NCI-H526 treated with DMSO at 0.1 percent for 48 hours (cell line): ENCODE data around the gene TCP11.
"Not testable (repeated sequence)": the region's sequence is repeated elsewhere in the genome, so short reads cannot be mapped to it uniquely, and the experiment has no call there.

ENCODE experiments used
- DNase-seq: peaks from one replicate; lab custom pipeline; 2025; lab: John Stamatoyannopoulos, UW

The TCP11 gene

GRCh38 chr6:35146453-35146852, 5.3 kb upstream of the TCP11 start:
- no peak for DNase-seq

GRCh38 chr6:35145757-35146156, 4.6 kb upstream of the TCP11 start:
- no peak for DNase-seq

GRCh38 chr6:35142588-35143569, 1.7 kb upstream of the TCP11 start:
- no peak for DNase-seq

DNA sequence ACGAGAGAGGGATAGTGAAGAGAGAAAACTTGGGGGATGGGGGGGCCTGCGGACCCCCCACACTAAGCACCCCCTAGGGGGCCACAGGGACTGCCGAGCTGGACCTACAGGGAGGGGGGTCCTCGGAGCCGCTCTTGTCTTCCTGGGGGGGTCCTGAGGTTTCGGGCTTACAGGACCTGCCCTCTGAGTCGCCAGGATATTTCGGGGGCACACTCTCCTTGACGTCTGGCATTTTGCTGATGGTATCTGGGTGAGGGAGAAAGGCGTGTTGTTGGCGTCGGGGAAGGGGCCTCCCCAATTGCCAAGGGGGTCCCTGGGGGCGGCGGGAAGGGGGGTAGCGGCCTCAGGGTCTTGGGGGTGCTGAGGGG, 516 bp downstream of the TCP11 start:
- no peak for DNase-seq

DNA sequence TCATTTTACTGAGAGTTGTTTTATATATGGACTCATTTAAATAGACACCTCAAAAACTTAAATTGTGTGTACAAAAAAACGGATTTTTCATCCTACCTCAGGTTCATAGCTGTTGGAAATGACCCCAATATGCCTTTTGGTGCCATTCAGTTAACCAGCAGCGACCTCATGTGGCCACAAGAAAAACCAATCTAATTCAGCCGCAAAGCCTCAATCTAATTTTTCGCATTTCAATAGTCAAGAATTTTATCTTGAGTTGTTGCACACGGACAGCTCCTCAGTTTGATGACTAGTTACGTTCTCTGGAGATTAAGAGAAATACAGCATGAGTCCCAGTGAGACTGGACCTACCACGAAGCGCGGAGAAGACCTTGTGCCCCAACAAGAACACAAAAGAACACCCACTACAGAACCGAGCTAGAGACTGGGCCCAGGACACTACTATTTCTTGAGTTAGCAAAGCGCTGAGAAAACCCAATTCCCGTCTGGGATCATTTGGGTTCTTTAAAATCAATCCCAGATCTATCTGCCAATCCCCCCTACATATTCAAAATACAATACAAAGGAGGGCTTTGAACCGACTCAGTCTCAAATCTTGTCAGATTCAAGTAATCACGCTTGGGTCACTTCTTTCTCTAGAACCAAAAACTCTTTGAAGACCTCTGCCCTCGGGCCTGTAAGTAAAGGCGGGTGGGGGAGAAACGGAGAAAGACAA, 1.1 kb downstream of the TCP11 start:
- peak; percentile 14 for DNase-seq

DNA sequence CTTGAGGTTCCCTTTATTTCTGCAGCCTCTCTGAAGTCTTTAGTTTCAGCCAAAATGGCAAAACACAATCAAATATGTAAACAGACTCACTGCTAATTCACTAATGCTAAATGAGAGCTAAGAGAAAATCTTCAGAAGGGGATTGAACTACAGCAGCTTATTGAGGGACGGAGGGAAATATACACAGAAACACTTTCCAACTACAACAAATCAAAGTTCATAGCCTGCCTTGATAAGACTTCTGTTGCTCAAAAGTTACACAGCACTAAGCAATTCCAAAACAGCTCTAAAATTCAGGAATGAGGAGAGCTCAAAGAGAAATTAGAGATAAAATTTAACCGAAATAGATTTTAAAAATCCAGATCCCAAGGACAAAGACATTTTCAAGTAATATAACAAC, 1.7 kb downstream of the TCP11 start:
- DNase-seq: no peak

- DNase-seq: not testable (repeated sequence)
Observed at GRCh38 chr6:35138191-35138590, 2.9 kb downstream of the TCP11 start.

- no peak for DNase-seq
Observed at GRCh38 chr6:35136185-35136584, 5.0 kb downstream of the TCP11 start.

DNA sequence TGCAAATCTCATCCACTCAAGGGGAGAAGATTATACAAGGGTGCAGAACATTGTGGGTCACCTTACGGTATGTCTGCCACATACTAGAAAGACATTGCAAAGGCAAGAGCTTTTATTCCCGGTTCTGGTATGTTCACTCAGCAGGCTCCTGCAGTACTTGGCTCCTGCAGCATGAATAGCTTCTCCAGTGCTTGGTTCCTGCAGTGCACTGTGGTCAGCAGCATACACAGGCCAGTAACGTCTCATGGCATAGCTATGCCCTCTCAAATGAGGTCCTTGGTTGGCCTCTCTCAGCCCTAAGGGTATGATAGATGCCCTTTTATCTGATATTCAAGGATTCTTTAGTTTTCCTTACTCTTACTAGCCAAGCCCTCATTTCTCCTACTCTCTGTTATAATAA, 12.6 kb downstream of the TCP11 start:
- no peak for DNase-seq

DNA sequence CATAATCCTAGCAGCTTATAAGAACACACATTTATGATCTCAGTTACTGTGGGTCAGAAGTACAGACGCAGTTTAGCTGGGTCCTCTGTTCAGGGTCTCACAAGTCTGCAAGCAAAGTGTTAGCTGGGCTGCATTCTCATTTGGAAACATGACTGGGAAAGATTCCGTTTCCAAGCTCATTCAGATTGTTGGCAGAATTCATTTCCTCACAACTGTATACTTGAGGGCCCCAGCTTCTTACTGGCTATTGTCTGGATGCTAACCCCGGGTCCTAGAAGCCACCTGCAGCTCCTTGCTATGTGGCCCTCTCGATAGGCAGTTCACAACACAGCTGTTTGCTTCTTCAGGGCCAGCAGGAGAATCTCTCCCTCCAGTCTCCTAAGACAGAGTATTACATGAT, 13.1 kb downstream of the TCP11 start:
- no peak for DNase-seq

- DNase-seq: no peak
Observed at GRCh38 chr6:35124356-35124755, 16.8 kb downstream of the TCP11 start.

DNA sequence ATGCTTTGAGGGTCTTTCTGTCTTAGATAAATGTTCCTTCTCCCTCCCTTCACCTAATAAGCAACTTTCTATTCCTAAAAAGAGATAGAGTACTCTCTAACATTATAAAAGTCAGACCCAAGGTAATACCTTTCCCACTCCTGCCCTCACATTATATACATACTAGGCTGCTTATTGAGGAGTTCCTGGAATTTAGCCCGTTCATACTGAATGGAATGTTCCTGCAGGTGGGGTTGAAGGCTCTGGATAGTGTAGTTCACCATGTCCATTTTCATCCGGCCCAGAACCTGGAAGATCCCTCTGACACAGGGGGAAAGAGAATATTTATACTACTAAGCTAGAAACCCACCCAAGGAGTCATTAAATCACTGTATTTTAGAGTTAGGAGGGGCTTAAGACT, 20.4 kb downstream of the TCP11 start:
- DNase-seq: no peak

GRCh38 chr6:35108309-35108885, 32.7 kb downstream of the TCP11 start:
- no peak for DNase-seq

GRCh38 chr6:35107761-35108160, 33.4 kb downstream of the TCP11 start:
- not testable (repeated sequence) for DNase-seq

GRCh38 chr6:35107208-35107607, 33.9 kb downstream of the TCP11 start:
- not testable (repeated sequence) for DNase-seq

GRCh38 chr6:35106061-35106460, 35.1 kb downstream of the TCP11 start:
- DNase-seq: not testable (repeated sequence)

- no peak for DNase-seq
Observed at GRCh38 chr6:35105078-35105477, 36.1 kb downstream of the TCP11 start.

GRCh38 chr6:35099116-35099515, 42.0 kb downstream of the TCP11 start:
- DNase-seq: no peak

DNA sequence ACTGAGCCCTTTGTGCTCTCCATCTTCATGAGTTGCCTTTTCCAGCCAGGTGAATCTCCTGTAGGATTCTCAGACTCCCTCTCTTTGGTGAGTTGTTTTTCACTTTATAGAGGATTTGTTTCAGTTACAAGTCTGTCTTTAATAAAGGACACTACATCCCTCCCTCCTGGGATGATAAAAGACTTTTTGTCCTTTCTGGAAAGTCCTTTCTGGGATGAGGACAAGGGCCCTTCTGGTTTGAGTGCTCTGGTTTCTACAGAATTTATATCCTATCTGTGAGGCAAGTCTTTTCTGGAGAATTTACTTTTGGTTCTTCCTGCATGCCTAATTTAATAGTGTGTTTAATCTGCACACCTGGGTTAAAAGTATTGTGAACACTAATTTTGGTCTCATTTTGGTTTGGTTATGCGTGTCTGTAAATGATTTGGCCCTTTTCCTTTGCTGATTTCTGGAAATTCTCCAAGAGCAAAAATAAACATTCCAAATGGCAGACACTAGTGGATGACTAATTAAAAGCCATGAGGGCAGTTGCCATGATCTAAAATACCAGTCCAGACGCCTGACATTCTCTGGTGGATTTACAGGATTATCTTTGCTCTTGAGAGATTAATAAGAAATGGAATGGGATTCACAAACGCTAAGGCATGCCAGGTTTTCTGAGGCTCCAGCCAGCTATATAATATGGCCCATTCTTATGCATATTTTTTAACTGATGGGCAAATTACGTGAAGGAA, 44.8 kb downstream of the TCP11 start:
- no peak for DNase-seq

GRCh38 chr6:35094183-35094582, 47.0 kb downstream of the TCP11 start:
- DNase-seq: no peak

- no peak for DNase-seq
Observed at GRCh38 chr6:35093783-35094182, 47.4 kb downstream of the TCP11 start.

DNA sequence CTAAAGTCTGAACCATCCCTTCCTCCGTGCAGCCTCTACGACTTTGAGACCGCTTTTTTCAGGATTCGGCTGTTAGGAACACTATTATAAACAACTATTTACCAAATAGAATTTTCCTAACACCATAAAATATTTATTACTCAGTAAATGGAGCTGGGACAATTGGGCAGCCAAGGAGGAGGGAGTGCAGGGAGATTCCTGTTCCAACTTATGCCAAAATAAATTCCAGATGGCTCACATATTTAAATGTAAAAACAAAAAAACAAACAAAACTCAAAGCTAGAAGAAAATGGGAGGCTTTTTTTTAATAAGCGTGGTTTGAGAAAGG, 48.1 kb downstream of the TCP11 start:
- no peak for DNase-seq
